ENCODE results near the gene MEN1.
"Not testable (repeated sequence)": the region's sequence is repeated elsewhere in the genome, so short reads cannot be mapped to it uniquely, and the experiment has no call there.

Gene MEN1

GRCh38 chr11:64831411-64831891, 21.1 kb upstream of the MEN1 start:
- DNase-seq, result no peak

GRCh38 chr11:64829536-64830251, 19.3 kb upstream of the MEN1 start:
- Histone ChIP-seq H3K4me3 (ENCODE audit: insufficient read depth, low read depth, low read length, poor library complexity, severe bottlenecking) (no peak overlapping the region), H3K27ac (ENCODE audit: insufficient read depth, low read length, poor library complexity, severe bottlenecking) (no peak overlapping the region), H3K27me3 (replicated peaks; ENCODE audit: control insufficient read depth, insufficient read depth, low read length, poor library complexity, severe bottlenecking) (no peaks in the 10 kb centered on the region), H3K4me1 (ENCODE audit: control insufficient read depth, insufficient read depth, low read length, poor library complexity, severe bottlenecking) (no peaks in the 10 kb centered on the region), H3K36me3 (ENCODE audit: control insufficient read depth, insufficient read depth, low read length) (peaks cover 6% of the 10 kb centered on the region), H3K9me3 (ENCODE audit: control insufficient read depth, low read length) (no peaks in the 10 kb centered on the region)
- DNase-seq, result no peak

More at GRCh38 chr11:64831411-64831891, 21.1 kb upstream of the MEN1 start:
- Histone ChIP-seq H3K4me3 (ENCODE audit: insufficient read depth, low read depth, low read length, poor library complexity, severe bottlenecking) (no peak overlapping the region), H3K4me1 (ENCODE audit: control insufficient read depth, insufficient read depth, low read length, poor library complexity, severe bottlenecking) (no peaks in the 10 kb centered on the region), H3K27me3 (replicated peaks; ENCODE audit: control insufficient read depth, insufficient read depth, low read length, poor library complexity, severe bottlenecking) (no peaks in the 10 kb centered on the region), H3K36me3 (ENCODE audit: control insufficient read depth, insufficient read depth, low read length) (peaks cover 6% of the 10 kb centered on the region), H3K9me3 (ENCODE audit: control insufficient read depth, low read length) (no peaks in the 10 kb centered on the region), H3K27ac (ENCODE audit: insufficient read depth, low read length, poor library complexity, severe bottlenecking) (no peak overlapping the region)

- peaks cover 4% of the 10 kb centered on the region for H3K36me3 ChIP-seq (ENCODE audit: control insufficient read depth, insufficient read depth, low read length)
- no peaks in the 10 kb centered on the region for H3K9me3 ChIP-seq (ENCODE audit: control insufficient read depth, low read length)
- no peaks in the 10 kb centered on the region for H3K4me1 ChIP-seq (ENCODE audit: control insufficient read depth, insufficient read depth, low read length, poor library complexity, severe bottlenecking)
Observed at GRCh38 chr11:64827451-64827839, 17.1 kb upstream of the MEN1 start.

DNA sequence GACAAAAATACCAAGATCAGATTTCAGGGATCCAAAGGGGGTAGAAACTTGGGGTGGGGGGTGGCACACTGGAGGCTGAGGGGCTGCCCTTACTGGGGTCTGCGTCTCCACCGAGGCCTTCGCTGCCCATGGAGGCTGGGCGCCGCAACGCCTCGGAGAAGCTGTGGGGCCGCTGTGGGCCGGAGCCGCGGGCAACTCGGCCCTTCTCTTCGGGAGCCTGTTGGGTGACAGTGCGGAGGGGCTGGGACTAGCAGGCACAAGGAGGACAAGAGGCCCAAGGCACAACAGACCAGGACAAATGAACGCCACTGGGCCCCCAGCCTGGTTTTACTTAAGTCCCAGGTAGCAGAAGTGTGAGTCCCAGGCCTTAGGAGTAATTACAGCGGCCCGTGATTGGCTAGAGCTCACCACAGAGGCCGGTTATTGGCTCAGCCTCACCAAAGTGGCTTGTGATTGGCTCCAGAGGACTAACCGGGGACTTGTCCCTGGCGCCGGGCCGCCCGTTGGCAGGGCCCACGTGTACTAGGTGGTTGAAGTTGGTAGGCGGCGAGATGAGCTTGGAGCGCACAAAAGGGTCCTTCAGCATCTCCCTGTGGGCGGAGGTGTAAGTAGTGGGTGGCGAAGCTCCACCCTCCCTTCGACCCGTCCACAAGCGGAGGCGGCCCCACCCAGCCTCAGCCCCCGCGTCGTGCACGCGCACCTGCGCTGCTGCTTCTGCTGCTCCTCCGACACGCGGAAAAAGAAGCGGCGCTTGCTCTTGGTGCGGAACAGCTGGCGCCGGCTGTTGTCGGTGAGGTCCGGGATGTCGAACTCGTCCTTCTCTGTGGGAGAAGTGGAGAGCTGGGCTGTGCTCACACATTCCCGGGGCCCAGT, 16.5 kb upstream of the MEN1 start:
- Histone ChIP-seq H3K27ac (ENCODE audit: insufficient read depth, low read length, poor library complexity, severe bottlenecking) (no peak overlapping the region), H3K4me1 (ENCODE audit: control insufficient read depth, insufficient read depth, low read length, poor library complexity, severe bottlenecking) (no peaks in the 10 kb centered on the region), H3K27me3 (replicated peaks; ENCODE audit: control insufficient read depth, insufficient read depth, low read length, poor library complexity, severe bottlenecking) (no peaks in the 10 kb centered on the region), H3K36me3 (ENCODE audit: control insufficient read depth, insufficient read depth, low read length) (no peaks in the 10 kb centered on the region), H3K9me3 (ENCODE audit: control insufficient read depth, low read length) (no peaks in the 10 kb centered on the region), H3K4me3 (ENCODE audit: insufficient read depth, low read depth, low read length, poor library complexity, severe bottlenecking) (no peak overlapping the region)
- DNase-seq, result no peak

More at GRCh38 chr11:64827451-64827839, 17.1 kb upstream of the MEN1 start:
- DNase-seq, result no peak
- Histone ChIP-seq H3K27ac (ENCODE audit: insufficient read depth, low read length, poor library complexity, severe bottlenecking) (no peak overlapping the region), H3K27me3 (replicated peaks; ENCODE audit: control insufficient read depth, insufficient read depth, low read length, poor library complexity, severe bottlenecking) (no peaks in the 10 kb centered on the region), H3K4me3 (ENCODE audit: insufficient read depth, low read depth, low read length, poor library complexity, severe bottlenecking) (no peak overlapping the region)

GRCh38 chr11:64826062-64826461, 15.7 kb upstream of the MEN1 start:
- no peaks in the 10 kb centered on the region for H3K9me3 ChIP-seq (ENCODE audit: control insufficient read depth, low read length)
- no peaks in the 10 kb centered on the region for H3K36me3 ChIP-seq (ENCODE audit: control insufficient read depth, insufficient read depth, low read length)
- H3K4me3 ChIP-seq (ENCODE audit: insufficient read depth, low read depth, low read length, poor library complexity, severe bottlenecking), result no peak overlapping the region
- H3K27me3 ChIP-seq (replicated peaks; ENCODE audit: control insufficient read depth, insufficient read depth, low read length, poor library complexity, severe bottlenecking), result no peaks in the 10 kb centered on the region
- no peaks in the 10 kb centered on the region for H3K4me1 ChIP-seq (ENCODE audit: control insufficient read depth, insufficient read depth, low read length, poor library complexity, severe bottlenecking)
- no peak for DNase-seq
- H3K27ac ChIP-seq (ENCODE audit: insufficient read depth, low read length, poor library complexity, severe bottlenecking), result no peak overlapping the region

DNA sequence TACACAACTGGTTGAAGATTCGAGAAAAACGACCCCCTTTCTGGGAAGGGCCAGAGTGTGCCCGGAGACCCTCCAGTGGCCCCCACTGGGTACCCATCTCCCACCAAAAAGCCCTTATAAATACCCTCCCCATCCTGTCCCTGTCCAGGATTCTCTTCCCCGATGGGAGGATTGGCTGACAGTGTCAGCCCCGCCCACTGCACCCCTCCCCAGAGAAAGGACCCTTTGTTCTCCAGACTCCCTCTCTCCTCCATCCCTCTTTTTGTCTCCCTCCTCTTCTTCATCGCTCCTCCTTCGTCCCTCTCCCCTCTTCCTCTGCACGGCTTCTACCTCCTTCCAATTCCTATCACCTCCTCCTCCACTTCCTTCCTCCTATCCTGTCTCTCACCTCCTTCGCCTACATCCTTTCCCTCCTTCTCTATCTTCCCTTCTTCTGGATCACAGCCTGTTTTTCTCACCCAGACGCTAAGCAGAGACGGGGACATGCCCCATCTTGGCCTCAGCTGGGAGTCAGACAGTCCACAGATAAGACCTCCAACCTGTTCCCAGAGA, 13.3 kb upstream of the MEN1 start:
- no peaks in the 10 kb centered on the region for H3K4me1 ChIP-seq (ENCODE audit: control insufficient read depth, insufficient read depth, low read length, poor library complexity, severe bottlenecking)
- DNase-seq, result no peak
- H3K27ac ChIP-seq (ENCODE audit: insufficient read depth, low read length, poor library complexity, severe bottlenecking), result no peak overlapping the region
- H3K36me3 ChIP-seq (ENCODE audit: control insufficient read depth, insufficient read depth, low read length), result no peaks in the 10 kb centered on the region
- no peak overlapping the region for H3K4me3 ChIP-seq (ENCODE audit: insufficient read depth, low read depth, low read length, poor library complexity, severe bottlenecking)
- H3K9me3 ChIP-seq (ENCODE audit: control insufficient read depth, low read length), result no peaks in the 10 kb centered on the region
- H3K27me3 ChIP-seq (replicated peaks; ENCODE audit: control insufficient read depth, insufficient read depth, low read length, poor library complexity, severe bottlenecking), result no peaks in the 10 kb centered on the region

GRCh38 chr11:64817476-64817875, 7.1 kb upstream of the MEN1 start:
- no peaks in the 10 kb centered on the region for H3K4me1 ChIP-seq (ENCODE audit: control insufficient read depth, insufficient read depth, low read length, poor library complexity, severe bottlenecking)
- no peak overlapping the region for H3K27ac ChIP-seq (ENCODE audit: insufficient read depth, low read length, poor library complexity, severe bottlenecking)
- no peak overlapping the region for H3K4me3 ChIP-seq (ENCODE audit: insufficient read depth, low read depth, low read length, poor library complexity, severe bottlenecking)
- H3K36me3 ChIP-seq (ENCODE audit: control insufficient read depth, insufficient read depth, low read length), result no peaks in the 10 kb centered on the region
- no peak for DNase-seq
- no peaks in the 10 kb centered on the region for H3K27me3 ChIP-seq (replicated peaks; ENCODE audit: control insufficient read depth, insufficient read depth, low read length, poor library complexity, severe bottlenecking)
- no peaks in the 10 kb centered on the region for H3K9me3 ChIP-seq (ENCODE audit: control insufficient read depth, low read length)

GRCh38 chr11:64815433-64815832, 5.1 kb upstream of the MEN1 start:
- not testable (repeated sequence) for H3K9me3 ChIP-seq (ENCODE audit: control insufficient read depth, low read length); H3K4me3 ChIP-seq (ENCODE audit: insufficient read depth, low read depth, low read length, poor library complexity, severe bottlenecking); H3K27ac ChIP-seq (ENCODE audit: insufficient read depth, low read length, poor library complexity, severe bottlenecking); H3K4me1 ChIP-seq (ENCODE audit: control insufficient read depth, insufficient read depth, low read length, poor library complexity, severe bottlenecking); H3K36me3 ChIP-seq (ENCODE audit: control insufficient read depth, insufficient read depth, low read length); H3K27me3 ChIP-seq (replicated peaks; ENCODE audit: control insufficient read depth, insufficient read depth, low read length, poor library complexity, severe bottlenecking); DNase-seq

DNA sequence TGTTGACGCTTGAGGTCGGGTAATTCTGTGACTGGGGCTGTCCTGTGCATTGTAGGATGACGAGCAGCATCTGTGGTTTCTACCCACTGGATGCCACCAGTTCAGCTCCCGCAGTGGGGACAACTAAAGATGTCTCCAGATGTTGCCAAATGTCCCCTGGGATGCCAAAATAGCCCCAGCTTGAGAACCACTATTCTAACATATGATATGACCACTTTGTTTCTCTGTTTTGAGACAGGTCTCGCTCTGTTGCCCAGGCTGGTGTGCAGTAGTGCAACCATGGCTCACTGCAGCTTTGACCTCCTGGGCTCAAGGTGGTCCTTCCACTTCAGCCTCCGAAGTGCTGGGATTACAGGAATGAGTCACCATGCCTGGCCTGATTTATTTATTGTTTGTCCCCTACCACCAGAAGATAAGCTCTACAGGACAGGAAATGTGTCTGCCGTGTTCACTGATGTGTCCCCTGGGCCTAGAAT, 4.4 kb upstream of the MEN1 start:
- Histone ChIP-seq H3K4me3 (ENCODE audit: insufficient read depth, low read depth, low read length, poor library complexity, severe bottlenecking) (no peak overlapping the region), H3K9me3 (ENCODE audit: control insufficient read depth, low read length) (no peaks in the 10 kb centered on the region), H3K27me3 (replicated peaks; ENCODE audit: control insufficient read depth, insufficient read depth, low read length, poor library complexity, severe bottlenecking) (no peaks in the 10 kb centered on the region), H3K36me3 (ENCODE audit: control insufficient read depth, insufficient read depth, low read length) (no peaks in the 10 kb centered on the region), H3K27ac (ENCODE audit: insufficient read depth, low read length, poor library complexity, severe bottlenecking) (no peak overlapping the region), H3K4me1 (ENCODE audit: control insufficient read depth, insufficient read depth, low read length, poor library complexity, severe bottlenecking) (peaks cover 7% of the 10 kb centered on the region)
- DNase-seq, result no peak

DNA sequence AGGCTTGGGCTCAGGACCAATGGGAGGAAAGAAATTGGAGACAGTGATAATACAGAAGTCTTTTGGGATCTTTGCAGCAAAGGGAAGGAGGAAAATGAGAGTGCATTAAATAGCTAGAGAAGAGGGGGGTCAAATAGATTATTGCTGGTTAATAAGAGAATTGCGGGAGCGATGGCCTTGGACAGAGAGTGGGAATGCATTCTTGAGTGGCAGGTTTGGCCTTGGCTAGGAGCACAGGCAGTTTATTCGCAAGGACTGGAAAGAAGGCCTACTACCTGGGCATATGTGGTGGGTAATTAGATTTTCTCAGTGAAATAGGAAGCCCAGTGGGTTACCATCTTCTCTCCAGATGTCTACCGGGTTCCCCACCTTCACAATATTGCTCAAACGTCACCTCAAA, 3.5 kb upstream of the MEN1 start:
- no peak for DNase-seq
- no peaks in the 10 kb centered on the region for H3K36me3 ChIP-seq (ENCODE audit: control insufficient read depth, insufficient read depth, low read length)
- H3K27ac ChIP-seq (ENCODE audit: insufficient read depth, low read length, poor library complexity, severe bottlenecking), result no peak overlapping the region
- no peaks in the 10 kb centered on the region for H3K9me3 ChIP-seq (ENCODE audit: control insufficient read depth, low read length)
- H3K4me3 ChIP-seq (ENCODE audit: insufficient read depth, low read depth, low read length, poor library complexity, severe bottlenecking), result no peak overlapping the region
- H3K27me3 ChIP-seq (replicated peaks; ENCODE audit: control insufficient read depth, insufficient read depth, low read length, poor library complexity, severe bottlenecking), result no peaks in the 10 kb centered on the region
- H3K4me1 ChIP-seq (ENCODE audit: control insufficient read depth, insufficient read depth, low read length, poor library complexity, severe bottlenecking), result peaks cover 14% of the 10 kb centered on the region
